NCI-H524 (cell line): ENCODE results near the gene PTGER4.
"Not testable (repeated sequence)": the region's sequence is repeated elsewhere in the genome, so short reads cannot be mapped to it uniquely, and the experiment has no call there.

Source experiments
- DNase-seq, 2 experiments: peaks; one replicate each; lab custom pipeline; 2025; lab: John Stamatoyannopoulos, UW

Gene PTGER4

GRCh38 chr5:40689438-40689837, 9.7 kb downstream of the PTGER4 start:
- DNase-seq, result no peak

GRCh38 chr5:40690267-40690666, 10.6 kb downstream of the PTGER4 start:
- no peak for DNase-seq

DNA sequence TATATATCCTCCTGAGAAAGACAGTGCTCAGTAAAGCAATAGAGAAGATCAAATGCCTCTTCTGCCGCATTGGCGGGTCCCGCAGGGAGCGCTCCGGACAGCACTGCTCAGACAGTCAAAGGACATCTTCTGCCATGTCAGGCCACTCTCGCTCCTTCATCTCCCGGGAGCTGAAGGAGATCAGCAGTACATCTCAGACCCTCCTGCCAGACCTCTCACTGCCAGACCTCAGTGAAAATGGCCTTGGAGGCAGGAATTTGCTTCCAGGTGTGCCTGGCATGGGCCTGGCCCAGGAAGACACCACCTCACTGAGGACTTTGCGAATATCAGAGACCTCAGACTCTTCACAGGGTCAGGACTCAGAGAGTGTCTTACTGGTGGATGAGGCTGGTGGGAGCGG, 12.2 kb downstream of the PTGER4 start:
- DNase-seq, result no peak

- no peak for DNase-seq
Measured at GRCh38 chr5:40694433-40694832, 14.7 kb downstream of the PTGER4 start.

DNA sequence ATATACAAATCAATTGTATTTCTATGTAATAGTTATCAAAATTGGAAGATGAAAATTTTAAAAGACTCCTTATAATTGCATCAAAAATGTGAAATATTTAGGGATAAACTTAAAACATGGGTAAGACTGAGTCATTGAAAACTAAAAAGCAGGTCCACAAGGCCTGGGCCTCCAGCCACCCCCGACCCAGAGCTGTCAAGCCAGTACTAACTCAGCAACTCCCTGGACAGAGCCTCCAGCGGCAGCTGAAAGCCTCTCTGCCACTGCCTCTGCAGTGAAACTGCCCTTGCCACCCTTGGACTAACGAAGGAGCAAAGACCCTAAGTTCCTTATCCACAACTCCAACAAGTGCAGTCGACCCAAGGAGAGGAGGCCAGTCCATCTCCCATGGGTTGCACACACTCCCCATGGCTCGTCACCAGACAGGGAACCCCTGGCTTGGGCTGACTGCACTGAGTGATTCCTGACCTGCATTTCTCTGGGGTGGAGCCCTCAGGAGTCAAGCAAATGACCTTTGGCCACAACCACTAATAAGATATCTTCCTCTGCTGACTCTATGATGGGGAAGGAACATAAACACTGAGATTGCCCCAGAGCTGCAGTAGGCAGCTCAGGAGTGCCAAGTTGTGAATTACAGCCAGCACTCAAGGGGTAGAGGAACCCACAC, 20.5 kb downstream of the PTGER4 start:
- no peak for DNase-seq

DNA sequence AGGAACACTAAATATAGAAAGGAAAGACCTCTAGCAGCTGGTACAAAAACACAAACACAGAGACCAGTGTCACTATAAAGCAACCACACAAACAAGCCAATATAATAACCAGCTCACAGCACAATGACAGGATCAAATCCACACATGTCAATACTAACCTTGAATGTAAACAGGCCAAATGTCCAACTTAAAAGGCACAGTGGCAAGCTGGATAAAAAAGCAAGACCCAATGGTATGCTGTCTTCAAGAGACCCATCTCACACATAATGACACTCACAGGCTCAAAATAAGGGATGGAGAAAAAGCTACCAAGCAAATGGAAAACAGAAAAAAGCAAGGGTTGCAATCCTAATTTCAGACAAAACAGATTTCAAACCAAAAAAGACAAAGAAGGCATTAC, 22.3 kb downstream of the PTGER4 start:
- not testable (repeated sequence) for DNase-seq

GRCh38 chr5:40705484-40705883, 25.8 kb downstream of the PTGER4 start:
- not testable (repeated sequence) for DNase-seq

DNA sequence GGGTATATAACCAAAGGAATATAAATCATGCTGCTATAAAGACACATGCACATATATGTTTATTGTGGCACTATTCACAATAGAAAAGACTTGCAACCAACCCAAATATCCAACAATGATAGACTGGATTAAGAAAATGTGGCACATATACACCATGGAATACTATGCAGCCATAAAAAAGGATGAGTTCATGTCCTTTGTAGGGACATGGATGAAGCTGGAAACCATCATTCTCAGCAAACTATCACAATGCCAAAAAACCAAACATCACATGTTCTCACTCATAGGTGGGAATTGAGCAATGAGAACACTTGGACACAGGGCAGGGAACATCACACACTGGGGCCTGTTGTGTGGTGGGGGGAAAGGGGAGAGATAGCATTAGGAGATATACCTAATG, 30.9 kb downstream of the PTGER4 start:
- not testable (repeated sequence) for DNase-seq

DNA sequence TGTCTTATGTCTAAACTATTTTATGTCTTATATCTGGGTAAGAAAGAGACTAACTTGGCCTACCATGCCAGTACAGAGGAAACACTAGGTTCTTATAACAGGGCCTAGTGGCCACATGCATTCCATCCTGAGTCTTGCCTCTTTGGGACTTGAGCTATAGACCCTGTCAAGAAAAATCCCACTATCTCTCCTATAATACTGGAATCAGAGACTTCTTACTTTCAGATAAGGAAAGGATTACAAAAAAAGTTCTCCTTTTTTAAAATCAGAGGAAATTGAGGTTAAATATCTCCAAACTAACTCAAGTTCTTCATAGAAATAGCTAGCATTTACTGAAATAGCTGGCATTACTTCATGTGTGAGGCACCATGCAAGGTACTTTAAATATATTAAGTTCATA, 34.3 kb downstream of the PTGER4 start:
- DNase-seq, result no peak

- DNase-seq, result peak in 1 of 2 experiments; percentile 50
Measured at GRCh38 chr5:40716000-40716399, 36.3 kb downstream of the PTGER4 start.

- DNase-seq, result no peak
Measured at GRCh38 chr5:40716590-40716989, 36.9 kb downstream of the PTGER4 start.

DNA sequence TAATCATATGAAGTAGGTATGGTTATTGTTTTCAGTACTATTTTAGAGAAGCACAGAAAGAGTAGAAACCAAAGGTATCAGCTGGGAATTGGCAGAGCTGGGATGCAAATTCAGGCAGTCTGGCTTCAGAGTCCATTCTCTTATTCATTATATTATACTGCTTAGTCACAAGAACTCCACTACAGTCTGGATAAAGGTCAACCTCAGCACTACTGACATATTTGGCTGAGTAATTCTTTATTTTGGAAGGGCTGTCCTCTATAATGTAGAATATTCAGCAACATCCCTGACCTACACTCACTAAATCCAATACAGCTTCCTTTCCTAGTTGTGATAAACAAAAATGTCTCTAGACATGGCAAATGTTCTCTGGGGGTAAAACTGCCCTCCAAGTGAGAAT, 37.6 kb downstream of the PTGER4 start:
- no peak for DNase-seq

GRCh38 chr5:40720069-40720468, 40.4 kb downstream of the PTGER4 start:
- DNase-seq, result no peak

DNA sequence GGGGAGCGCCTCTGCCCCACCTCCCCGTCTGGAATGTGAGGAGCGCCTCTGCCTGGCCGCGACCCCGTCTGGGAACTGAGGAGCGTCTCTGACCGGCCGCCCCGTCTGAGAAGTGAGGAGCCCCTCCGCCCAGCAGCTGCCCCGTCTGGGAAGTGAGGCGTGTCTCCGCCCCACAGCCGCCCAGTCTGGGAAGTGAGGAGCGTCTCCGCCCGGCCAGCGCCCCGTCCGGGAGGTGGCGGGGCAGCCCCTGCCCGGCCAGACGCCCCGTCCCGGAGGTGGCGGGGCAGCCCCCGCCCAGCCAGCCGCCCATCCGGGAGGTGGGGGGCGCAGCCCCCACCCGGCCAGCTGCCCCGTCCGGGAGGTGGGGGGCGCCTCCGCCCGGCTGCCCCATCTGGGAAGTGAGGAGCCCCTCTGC, 42.8 kb downstream of the PTGER4 start:
- not testable (repeated sequence) for DNase-seq

DNA sequence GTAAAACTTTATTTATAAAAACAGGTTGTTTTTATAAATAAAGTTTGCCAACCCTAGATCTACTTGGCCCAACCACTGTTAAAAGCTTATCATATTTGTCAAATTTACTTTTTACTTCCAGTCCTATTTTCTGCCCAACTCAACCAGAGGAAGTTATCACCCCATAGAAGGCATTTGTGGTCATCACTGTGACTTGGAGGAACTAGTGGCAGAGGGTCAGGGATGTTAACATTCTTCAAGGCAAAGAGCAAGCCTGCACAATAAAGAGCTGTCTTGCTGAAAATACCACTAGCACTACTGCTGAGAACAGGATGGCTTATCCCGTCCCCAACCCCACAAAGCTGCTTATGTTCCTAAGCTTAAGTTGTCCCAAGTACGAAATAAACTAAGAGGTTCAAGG, 53.7 kb downstream of the PTGER4 start:
- no peak for DNase-seq

DNA sequence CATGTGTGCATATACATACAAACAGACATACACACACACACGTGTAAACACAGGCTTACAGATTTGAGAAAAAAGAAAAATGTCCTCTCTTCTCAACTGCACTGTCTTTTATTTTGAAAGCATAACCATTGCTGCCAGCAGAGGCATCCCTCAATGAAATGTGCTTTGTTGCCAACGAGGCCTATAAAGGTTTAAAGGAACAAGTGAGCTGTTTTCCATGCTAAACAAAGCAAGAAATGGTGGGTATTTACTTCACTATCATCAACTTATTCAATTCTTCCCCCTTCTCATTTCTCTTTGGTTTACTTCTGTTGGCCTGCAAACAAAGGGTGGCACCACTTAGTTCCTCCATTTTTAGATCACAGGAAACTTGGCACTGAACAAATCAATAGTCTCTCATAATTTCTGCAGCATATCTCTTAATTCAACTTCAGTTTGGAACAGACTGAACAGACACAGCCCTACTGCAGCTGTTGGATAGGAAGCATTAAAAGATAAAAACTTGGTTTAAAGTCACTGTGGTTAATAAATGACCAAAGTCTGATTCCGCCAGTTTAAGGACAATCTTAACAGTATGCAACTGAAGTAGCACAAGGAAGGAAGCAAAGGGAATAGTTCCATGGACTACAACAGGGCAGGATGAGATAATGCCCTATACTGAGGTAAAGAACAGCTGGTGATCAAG, 54.3 kb downstream of the PTGER4 start:
- no peak for DNase-seq

DNA sequence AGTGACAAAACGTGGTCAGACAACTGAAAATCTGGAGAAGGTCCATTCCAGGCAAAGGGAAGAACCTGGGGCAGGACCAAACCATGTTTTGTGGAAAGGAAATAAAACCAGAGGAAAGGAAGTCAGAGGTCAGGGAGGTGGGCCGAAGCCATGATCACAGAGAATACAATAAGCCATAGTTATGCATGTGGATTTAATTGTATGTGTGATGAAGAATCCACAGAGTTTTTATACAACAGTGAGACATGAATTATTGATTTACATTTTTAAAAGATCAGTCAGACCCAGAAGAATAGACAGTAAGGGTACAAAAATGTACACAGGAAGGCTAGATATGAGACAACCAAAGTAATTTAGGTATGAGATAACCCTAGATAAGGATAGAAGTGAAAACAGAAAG, 55.3 kb downstream of the PTGER4 start:
- no peak for DNase-seq

DNA sequence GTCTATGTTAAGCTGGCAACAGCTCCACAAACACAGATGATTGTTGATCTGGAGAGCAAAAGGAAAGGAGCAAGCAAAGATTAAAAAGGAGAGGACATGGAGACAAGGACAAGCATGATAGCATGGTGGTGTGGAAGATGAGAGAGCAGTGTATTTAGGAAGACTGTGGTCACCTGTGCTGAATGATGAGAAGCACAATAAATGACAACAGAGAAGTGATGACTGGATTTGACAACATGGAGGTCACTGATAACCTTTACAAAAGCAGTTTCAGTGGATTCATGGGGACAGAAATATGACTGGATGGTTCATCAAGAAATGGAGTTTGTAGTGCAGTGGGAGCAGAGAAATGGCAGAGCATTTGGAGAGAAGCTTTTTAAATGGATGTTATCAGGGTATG, 55.9 kb downstream of the PTGER4 start:
- DNase-seq, result no peak

GRCh38 chr5:40736103-40736875, 56.6 kb downstream of the PTGER4 start:
- peak in 1 of 2 experiments; percentile 65 for DNase-seq

DNA sequence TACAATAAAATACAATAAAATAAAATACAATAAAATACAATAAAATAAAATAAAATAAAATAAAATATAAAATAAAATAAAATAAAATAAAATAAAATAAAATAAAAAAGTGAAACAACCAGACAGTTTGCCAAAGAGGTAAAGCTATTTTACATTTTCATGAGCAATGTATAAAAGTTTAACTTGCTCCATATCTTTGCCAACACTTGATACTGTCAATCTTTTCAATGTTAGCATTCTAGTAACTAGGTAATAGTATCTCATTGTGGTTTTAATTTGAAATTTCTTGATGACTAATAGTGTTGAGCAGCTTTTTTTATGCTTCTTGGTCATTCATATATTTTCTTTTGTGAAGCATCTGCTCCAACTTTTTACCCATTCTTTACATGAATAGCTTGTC, 58.8 kb downstream of the PTGER4 start:
- no peak for DNase-seq
